Measurements from ENCODE around the gene BCAR3. TPM values are rescaled to one million over a fixed set of nuclear protein-coding genes. Genes with fewer than 3 reads are reported as not detected.

BCAR3 gene
- total and polyA plus RNA-seq, 4 donors: 12.2 to 33.3 (median 18.2) TPM

DNA sequence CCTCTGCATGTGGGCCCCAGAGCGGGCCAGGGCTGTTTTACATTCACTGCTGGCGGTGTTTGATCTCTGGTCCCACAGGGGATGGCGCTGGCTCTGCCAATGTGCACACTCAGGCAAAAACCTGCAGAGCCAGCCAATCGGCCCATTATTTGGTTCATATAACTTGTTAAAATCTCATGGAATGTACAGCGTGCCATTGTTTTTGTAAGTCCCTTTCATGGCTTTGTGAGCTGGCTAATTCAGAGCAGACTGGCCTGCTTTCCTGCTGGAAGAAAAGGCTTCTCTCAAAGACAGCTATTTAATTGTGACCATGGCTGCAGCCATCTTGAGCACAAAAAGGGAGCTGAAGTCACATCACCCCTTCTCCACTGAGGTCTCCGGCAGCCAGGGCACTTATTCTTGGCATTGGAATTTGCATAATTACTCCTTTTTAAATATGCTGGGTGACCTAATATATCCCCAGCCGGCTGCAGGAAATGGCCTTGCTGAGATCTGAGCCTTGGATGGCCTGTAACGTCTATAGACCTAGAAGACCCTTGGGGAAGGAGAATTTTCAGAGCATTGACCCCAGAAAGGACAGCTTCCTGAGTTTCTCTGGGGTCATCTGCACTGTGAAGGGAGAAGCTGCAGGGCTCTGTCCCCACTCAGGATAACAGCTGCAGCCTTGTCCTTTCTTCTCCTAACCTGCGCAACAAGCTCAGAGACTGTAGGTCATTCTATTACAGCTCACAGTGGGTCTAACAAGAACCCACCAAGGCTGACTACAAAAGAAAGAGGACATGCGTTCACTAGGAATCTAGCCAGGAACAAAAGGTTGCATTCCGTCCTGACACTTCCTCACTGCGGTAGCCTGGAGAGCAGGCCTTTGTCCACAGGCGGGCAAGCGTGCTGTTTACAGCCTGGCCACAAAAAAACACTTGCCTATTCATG is 45.8 kb downstream of the BCAR3 start:
- no peak overlapping the region for H3K4me3 ChIP-seq
- H3K27ac ChIP-seq (ENCODE audit: low read depth in 1 of 2, low read length in 1 of 2): peak overlapping the region in 1 of 2 donors; percentile 17
- H3K9me3 ChIP-seq (ENCODE audit: control insufficient read depth in 4 of 4, insufficient read depth in 3 of 4, low read length in 3 of 4): no peaks in the 10 kb centered on the region
- no peak overlapping the region for H3K9ac ChIP-seq (ENCODE audit: insufficient read depth in 1 of 2, low read length in 2 of 2)
- no peaks in the 10 kb centered on the region for H3K4me1 ChIP-seq (ENCODE audit: control insufficient read depth in 5 of 5, insufficient read depth in 5 of 5, low read length in 5 of 5)
- DNase-seq (no peak), ATAC-seq (ENCODE audit: insufficient read depth, low FRiP score) (no peak)
- H3K36me3 ChIP-seq (ENCODE audit: control insufficient read depth in 4 of 4, insufficient read depth in 4 of 4, low read length in 4 of 4): peaks cover 0 to 6% (median 4%) of the 10 kb centered on the region in 4 donors
- 79 to 81% methylated on average over 14 of the region's 14 CpGs for WGBS, 2 donors
- no peak for TF ChIP-seq CTCF (IDR thresholded peaks at IDR 0.05; ENCODE audit: control extremely low read depth, extremely low read depth)
- H3K27me3 ChIP-seq (ENCODE audit: control insufficient read depth in 3 of 3, insufficient read depth in 3 of 3, low read length in 2 of 3): no peaks in the 10 kb centered on the region

DNA sequence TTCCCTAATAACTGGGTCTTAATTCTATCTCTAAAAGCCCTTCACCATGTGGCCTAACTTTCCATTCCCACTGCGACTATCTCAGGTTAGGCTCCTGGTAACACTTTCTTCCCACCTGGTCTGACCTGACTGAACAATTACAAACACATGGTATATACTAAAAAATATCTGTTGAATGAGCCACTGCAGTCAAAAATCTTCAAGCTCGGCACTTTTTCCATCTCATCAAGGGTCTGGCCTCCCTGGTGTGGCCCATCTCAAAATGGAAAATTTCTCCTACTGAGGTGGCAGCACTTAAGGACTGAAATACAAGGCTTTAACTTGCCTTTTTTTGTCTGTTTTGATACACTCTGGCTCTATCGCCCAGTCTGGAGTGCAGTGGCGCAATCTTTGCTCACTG is 48.3 kb downstream of the BCAR3 start:
- DNase-seq (no peak), ATAC-seq (ENCODE audit: insufficient read depth, low FRiP score) (no peak)
- Histone ChIP-seq H3K4me3 (no peak overlapping the region), H3K36me3 (ENCODE audit: control insufficient read depth in 4 of 4, insufficient read depth in 4 of 4, low read length in 4 of 4) (peaks cover 0 to 5% (median 2%) of the 10 kb centered on the region in 4 donors), H3K9ac (ENCODE audit: insufficient read depth in 1 of 2, low read length in 2 of 2) (no peak overlapping the region), H3K27me3 (ENCODE audit: control insufficient read depth in 3 of 3, insufficient read depth in 3 of 3, low read length in 2 of 3) (no peaks in the 10 kb centered on the region), H3K4me1 (ENCODE audit: control insufficient read depth in 5 of 5, insufficient read depth in 5 of 5, low read length in 5 of 5) (peaks cover 0 to 3% (median 0%) of the 10 kb centered on the region in 5 donors), H3K9me3 (ENCODE audit: control insufficient read depth in 4 of 4, insufficient read depth in 3 of 4, low read length in 3 of 4) (no peaks in the 10 kb centered on the region), H3K27ac (ENCODE audit: low read depth in 1 of 2, low read length in 1 of 2) (no peak overlapping the region)
- 93 to 94% methylated on average over 4 of the region's 4 CpGs for WGBS, 2 donors
- TF ChIP-seq CTCF (IDR thresholded peaks at IDR 0.05; ENCODE audit: control extremely low read depth, extremely low read depth): no peak

DNA sequence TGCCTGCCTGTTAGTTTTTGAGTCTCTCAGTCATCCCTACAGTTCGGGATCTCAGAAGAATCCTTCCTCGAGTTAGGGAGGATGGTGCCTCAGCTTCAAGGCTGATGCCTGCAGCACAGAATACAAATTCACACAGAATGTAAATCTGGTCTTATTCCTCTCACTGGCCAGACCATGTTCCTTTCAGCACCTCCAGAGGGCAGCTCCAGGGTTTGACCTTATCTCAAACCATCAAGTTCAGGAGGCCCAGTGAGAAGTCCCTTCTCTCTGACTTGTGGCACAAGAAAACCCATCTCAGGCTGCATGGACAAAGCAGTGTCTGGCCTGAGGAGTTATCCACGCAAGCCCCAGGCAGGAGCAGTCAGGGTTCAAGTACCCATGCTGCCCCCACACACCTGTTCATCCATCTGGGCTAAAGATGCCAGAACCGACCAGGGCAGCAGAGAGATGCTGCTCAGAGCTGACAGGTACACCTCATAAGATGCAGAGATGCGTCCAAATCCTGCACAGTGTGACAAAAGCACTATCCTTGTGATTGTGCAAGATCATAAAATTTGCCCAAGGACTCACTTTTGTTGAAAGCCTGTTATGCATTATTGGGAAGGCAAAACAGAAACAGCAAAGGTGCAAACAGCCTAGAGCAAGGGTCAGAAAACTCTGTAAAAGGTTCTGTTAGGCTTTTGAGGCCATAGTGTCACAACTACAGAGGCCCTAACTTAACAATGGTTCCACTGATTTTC is 49.8 kb downstream of the BCAR3 start:
- Histone ChIP-seq H3K4me3 (no peak overlapping the region), H3K27ac (ENCODE audit: low read depth in 1 of 2, low read length in 1 of 2) (peak overlapping the region in 1 of 2 donors; percentile 6), H3K4me1 (ENCODE audit: control insufficient read depth in 5 of 5, insufficient read depth in 5 of 5, low read length in 5 of 5) (peaks cover 0 to 4% (median under 1%) of the 10 kb centered on the region in 5 donors), H3K9me3 (ENCODE audit: control insufficient read depth in 4 of 4, insufficient read depth in 3 of 4, low read length in 3 of 4) (no peaks in the 10 kb centered on the region), H3K27me3 (ENCODE audit: control insufficient read depth in 3 of 3, insufficient read depth in 3 of 3, low read length in 2 of 3) (no peaks in the 10 kb centered on the region), H3K36me3 (ENCODE audit: control insufficient read depth in 4 of 4, insufficient read depth in 4 of 4, low read length in 4 of 4) (peaks cover 0 to 5% (median 2%) of the 10 kb centered on the region in 4 donors), H3K9ac (ENCODE audit: insufficient read depth in 1 of 2, low read length in 2 of 2) (no peak overlapping the region)
- DNase-seq: no peak
- no peak for TF ChIP-seq CTCF (IDR thresholded peaks at IDR 0.05; ENCODE audit: control extremely low read depth, extremely low read depth)
- no peak for ATAC-seq (ENCODE audit: insufficient read depth, low FRiP score)
- WGBS, 2 donors: 90 to 95% methylated on average over 5 of the region's 5 CpGs
